T-cell (primary cell): Measurements from ENCODE around the gene CD69. TPM values are rescaled to one million over a fixed set of nuclear protein-coding genes. Genes with fewer than 3 reads are reported as not detected.

Experiments
- ATAC-seq, 4 experiments: fragments of 200-7000 bp in 3 of 4; fragments of 150-1000 bp in 1 of 4; cut with Tn5 transposase; replicated peaks in 1 of 4; 1 replicate in 3 of 4; 2 replicates in 1 of 4; pipeline ENCODE4 v1.10.0; 2021; ENCODE audit warnings: moderate library complexity in 3 of 4, mild to moderate bottlenecking in 2 of 4, moderate number of reproducible peaks in 1 of 4
- CTCF ChIA-PET, 2 donors: fragments of 300-600 bp; sonication (Branson Sonifier 250); formaldehyde crosslinking; loops; one replicate each; lab custom pipeline; 2022; ENCODE audit warnings: antibody characterized with exemption in 2 of 2; lab: Charles Lee
- POLR2A ChIA-PET, 2 donors: fragments of 300-600 bp; sonication (Branson Sonifier 250); formaldehyde crosslinking; loops; one replicate each; lab custom pipeline; 2022; ENCODE audit warnings: antibody characterized with exemption in 2 of 2; lab: Charles Lee
- DNase-seq, 35 experiments: peaks; one replicate each; pipeline versions ENCODE4 v3.0.0 to v3.0.0-alpha.2; 2013 to 2023
- H3K27ac ChIP-seq: one replicate; pipeline ENCODE4 v1.5.1; 2013; ENCODE audit warnings: low read length
- H3K27me3 ChIP-seq, 2 experiments: replicated peaks in 1 of 2; 1 replicate in 1 of 2; 2 replicates in 1 of 2; pipeline versions ENCODE4 v1.6.1 to v1.7.0; 2013; ENCODE audit warnings: low read length in 1 of 2, mixed read lengths in 1 of 2; ENCODE audit not compliant: control insufficient read depth in 2 of 2, insufficient read depth in 2 of 2; ENCODE audit errors: extremely low read depth in 1 of 2
- H3K36me3 ChIP-seq, 2 donors: 1 replicate in 1 of 2; 2 replicates in 1 of 2; pipeline versions ENCODE4 v1.6.1 to v1.7.0; 2013; ENCODE audit warnings: low read length in 1 of 2; ENCODE audit not compliant: control insufficient read depth in 2 of 2, insufficient read depth in 1 of 2; ENCODE audit errors: extremely low read depth in 1 of 2
- H3K4me1 ChIP-seq, 2 experiments: 1 replicate in 1 of 2; 2 replicates in 1 of 2; pipeline versions ENCODE4 v1.6.1 to v1.7.0; 2013; ENCODE audit warnings: low read length in 2 of 2, mixed read lengths in 1 of 2; ENCODE audit not compliant: insufficient read depth in 2 of 2, control insufficient read depth in 1 of 2; ENCODE audit errors: extremely low read depth in 1 of 2
- H3K4me3 ChIP-seq, 2 donors: 1 replicate in 1 of 2; 2 replicates in 1 of 2; pipeline versions ENCODE4 v1.5.1 to v1.7.0; 2013; ENCODE audit warnings: mild to moderate bottlenecking in 2 of 2, low read length in 1 of 2, moderate library complexity in 1 of 2; ENCODE audit not compliant: control insufficient read depth in 1 of 2; ENCODE audit errors: extremely low read depth in 1 of 2
- H3K9me3 ChIP-seq: 2 replicates; pipeline ENCODE4 v1.7.0; 2013
- H3K27ac Mint-ChIP-seq, 2 donors: one replicate each; pipeline ENCODE4 v1.8.0; 2020 to 2021; ENCODE audit warnings: mild to moderate bottlenecking in 2 of 2, mixed read lengths in 2 of 2
- H3K27me3 Mint-ChIP-seq, 2 donors: one replicate each; pipeline ENCODE4 v1.8.0; 2021 to 2022; ENCODE audit warnings: mixed read lengths in 2 of 2
- H3K36me3 Mint-ChIP-seq: one replicate; pipeline ENCODE4 v1.8.0; 2021; ENCODE audit warnings: mixed read lengths
- H3K4me1 Mint-ChIP-seq, 3 donors: one replicate each; pipeline ENCODE4 v1.8.0; 2020 to 2022; ENCODE audit warnings: mixed read lengths in 3 of 3, mild to moderate bottlenecking in 1 of 3
- H3K4me3 Mint-ChIP-seq, 3 donors: one replicate each; pipeline ENCODE4 v1.8.0; 2020 to 2022; ENCODE audit warnings: mild to moderate bottlenecking in 3 of 3, mixed read lengths in 3 of 3, moderate library complexity in 3 of 3
- H3K9me3 Mint-ChIP-seq, 3 donors: one replicate each; pipeline ENCODE4 v1.8.0; 2020 to 2022; ENCODE audit warnings: mixed read lengths in 3 of 3
- WGBS: methylation state at CpG from one replicate; pipeline ENCODE4 v1.1.5; 2013; ENCODE audit warnings: missing lambda C conversion rate; ENCODE audit not compliant: insufficient coverage; 5-methylcytosine and 5-hydroxymethylcytosine counted together
- total RNA-seq, 35 experiments: library from RNA in 6 of 35; stranded (reverse) in 6 of 35; fragments of 120-200 nt in 1 of 35; gene quantifications; one replicate each; pipeline versions ENCODE4 v1.2.1 to v1.2.4 and lab custom pipeline; 2013 to 2026

CD69 gene
- total RNA-seq, 5 donors from 2014 or later (not counting 1 experiment from before 2014, with no cell fraction given) = 36.7 to 746 (median 39.4) TPM

GRCh38 chr12:9784816-9785215, 24.1 kb upstream of the CD69 start:
- no peaks in the 10 kb centered on the region for H3K27me3 ChIP-seq
- DNase-seq (no peak), ATAC-seq (no peak)
- 100% methylated on average over 1 of the region's 3 CpGs for WGBS
- CTCF ChIA-PET = interaction anchor here in 1 of 2 donors (0.5 to 0.9 kb wide), 4 partner anchors 9 to 35 kb away, joined by 3 to 4 read pairs (median 3); no protein-coding TSS in a partner anchor
- peaks cover 5 to 13% of the 10 kb centered on the region in 2 experiments for H3K4me1 ChIP-seq
- H3K9me3 ChIP-seq = no peaks in the 10 kb centered on the region
- Mint-ChIP-seq H3K9me3 (no peaks in the 10 kb centered on the region), H3K27me3 (no peaks in the 10 kb centered on the region), H3K27ac (no peak overlapping the region), H3K4me1 (peaks cover 43 to 54% (median 51%) of the 10 kb centered on the region in 3 donors), H3K36me3 (no peaks in the 10 kb centered on the region), H3K4me3 (no peak overlapping the region)
- POLR2A ChIA-PET = interaction anchor here (0.5 to 1.1 kb wide), 4 partner anchors 11 to 32 kb away, joined by 4 to 5 read pairs (median 5); partner anchors contain the start of gene CD69 (in 1 of the 2)
- H3K36me3 ChIP-seq = no peaks in the 10 kb centered on the region
- no peak overlapping the region for H3K27ac ChIP-seq
- no peak overlapping the region for H3K4me3 ChIP-seq

GRCh38 chr12:9784326-9784725, 23.6 kb upstream of the CD69 start:
- ChIA-PET CTCF (interaction anchor here in 1 of 2 donors (0.6 to 0.9 kb wide), 2 partner anchors 8 to 30 kb away, joined by 3 to 4 read pairs; no protein-coding TSS in a partner anchor), POLR2A (interaction anchor here (0.5 to 1.1 kb wide), 4 partner anchors 11 to 32 kb away, joined by 4 to 5 read pairs (median 5); partner anchors contain the start of gene CD69 (in 1 of the 2))
- no peaks in the 10 kb centered on the region for H3K36me3 Mint-ChIP-seq
- no peak overlapping the region for H3K4me3 ChIP-seq
- H3K27ac ChIP-seq = no peak overlapping the region
- H3K4me1 ChIP-seq = peaks cover 5 to 13% of the 10 kb centered on the region in 2 experiments
- peaks cover 48 to 57% (median 55%) of the 10 kb centered on the region in 3 donors for H3K4me1 Mint-ChIP-seq
- H3K27me3 ChIP-seq = no peaks in the 10 kb centered on the region
- no CpG with 5 or more reads among the region's 2 CpGs for WGBS
- no peaks in the 10 kb centered on the region for H3K27me3 Mint-ChIP-seq
- no peaks in the 10 kb centered on the region for H3K9me3 Mint-ChIP-seq
- ATAC-seq (no peak), DNase-seq (no peak)
- no peak overlapping the region for H3K4me3 Mint-ChIP-seq
- H3K27ac Mint-ChIP-seq = no peak overlapping the region
- H3K9me3 ChIP-seq = no peaks in the 10 kb centered on the region
- H3K36me3 ChIP-seq = no peaks in the 10 kb centered on the region

GRCh38 chr12:9782547-9783382, 22.1 kb upstream of the CD69 start:
- Histone ChIP-seq H3K36me3 (no peaks in the 10 kb centered on the region), H3K27ac (no peak overlapping the region), H3K27me3 (no peaks in the 10 kb centered on the region), H3K4me1 (peaks cover 5 to 12% of the 10 kb centered on the region in 2 experiments), H3K4me3 (no peak overlapping the region), H3K9me3 (no peaks in the 10 kb centered on the region)
- no peak for DNase-seq
- H3K27me3 Mint-ChIP-seq = no peaks in the 10 kb centered on the region
- no peak for ATAC-seq
- 100% methylated on average over 1 of the region's 7 CpGs for WGBS
- H3K4me3 Mint-ChIP-seq = no peak overlapping the region
- CTCF ChIA-PET = interaction anchor here (0.7 to 2.4 kb wide), 4 partner anchors 15 to 370 kb away, joined by 3 to 15 read pairs (median 4); no protein-coding TSS in a partner anchor
- H3K4me1 Mint-ChIP-seq = peaks cover 48 to 60% (median 59%) of the 10 kb centered on the region in 3 donors
- H3K36me3 Mint-ChIP-seq = no peaks in the 10 kb centered on the region
- H3K27ac Mint-ChIP-seq = no peak overlapping the region
- POLR2A ChIA-PET = interaction anchor here in 1 of 2 donors (1.5 kb wide), 1 partner anchor 13 kb away, joined by 10 read pairs; no protein-coding TSS in a partner anchor
- H3K9me3 Mint-ChIP-seq = no peaks in the 10 kb centered on the region

GRCh38 chr12:9781360-9781759, 20.7 kb upstream of the CD69 start:
- H3K36me3 ChIP-seq = no peaks in the 10 kb centered on the region
- Mint-ChIP-seq H3K9me3 (no peaks in the 10 kb centered on the region), H3K27ac (peak overlapping the region; percentile 55 to 59), H3K4me3 (peak overlapping the region in 1 of 3 donors; percentile 15), H3K36me3 (no peaks in the 10 kb centered on the region), H3K27me3 (no peaks in the 10 kb centered on the region), H3K4me1 (peaks cover 48 to 62% (median 62%) of the 10 kb centered on the region in 3 donors)
- peaks cover 10 to 14% of the 10 kb centered on the region in 2 experiments for H3K4me1 ChIP-seq
- POLR2A ChIA-PET = interaction anchor here (0.6 to 1.5 kb wide), 9 partner anchors 9 to 832 kb away, joined by 3 to 10 read pairs (median 5); partner anchors contain the start of gene M6PR (in 1 of the 2)
- no peak overlapping the region for H3K27ac ChIP-seq
- peak in 1 of 4 experiments; percentile 59 for ATAC-seq
- no peak overlapping the region for H3K4me3 ChIP-seq
- no peak for DNase-seq
- CTCF ChIA-PET = interaction anchor here (0.6 to 2.4 kb wide), 11 partner anchors 8 to 1385 kb away, joined by 3 to 15 read pairs (median 4); partner anchors contain the start of gene CD69 (in 1 of the 2)
- H3K27me3 ChIP-seq = no peaks in the 10 kb centered on the region
- H3K9me3 ChIP-seq = no peaks in the 10 kb centered on the region
- 17% methylated on average over 1 of the region's 2 CpGs for WGBS

GRCh38 chr12:9779209-9779608, 18.5 kb upstream of the CD69 start:
- H3K4me3 Mint-ChIP-seq = no peak overlapping the region
- H3K36me3 ChIP-seq = no peaks in the 10 kb centered on the region
- H3K9me3 Mint-ChIP-seq = no peaks in the 10 kb centered on the region
- H3K4me1 Mint-ChIP-seq = peaks cover 70 to 75% (median 73%) of the 10 kb centered on the region in 3 donors
- no peak for ATAC-seq
- peaks cover 26 to 33% of the 10 kb centered on the region in 2 experiments for H3K4me1 ChIP-seq
- H3K27me3 Mint-ChIP-seq = no peaks in the 10 kb centered on the region
- no peak overlapping the region for H3K4me3 ChIP-seq
- WGBS = no CpG with 5 or more reads among the region's 4 CpGs
- peak overlapping the region in 1 of 2 donors; percentile 17 for H3K27ac Mint-ChIP-seq
- CTCF ChIA-PET = interaction anchor here in 1 of 2 donors (0.6 to 0.9 kb wide), 2 partner anchors 24 to 128 kb away, joined by 3 read pairs; no protein-coding TSS in a partner anchor
- H3K27ac ChIP-seq = no peak overlapping the region
- no peak for DNase-seq
- no peaks in the 10 kb centered on the region for H3K9me3 ChIP-seq
- POLR2A ChIA-PET = interaction anchor here in 1 of 2 donors (0.6 kb wide), 2 partner anchors 96 to 435 kb away, joined by 3 to 5 read pairs; no protein-coding TSS in a partner anchor
- H3K36me3 Mint-ChIP-seq = no peaks in the 10 kb centered on the region
- H3K27me3 ChIP-seq = no peaks in the 10 kb centered on the region

- Histone ChIP-seq H3K4me1 (peaks cover 29 to 48% of the 10 kb centered on the region in 2 experiments), H3K9me3 (no peaks in the 10 kb centered on the region), H3K27ac (no peak overlapping the region), H3K36me3 (no peaks in the 10 kb centered on the region), H3K4me3 (no peak overlapping the region), H3K27me3 (no peaks in the 10 kb centered on the region)
- ATAC-seq (peak in 1 of 4 experiments; percentile 69), DNase-seq (peak in 1 of 35 experiments; percentile 14)
- Mint-ChIP-seq H3K27ac (peak overlapping the region in 1 of 2 donors; percentile 44), H3K36me3 (no peaks in the 10 kb centered on the region), H3K4me1 (peaks cover 85 to 95% (median 90%) of the 10 kb centered on the region in 3 donors), H3K27me3 (no peaks in the 10 kb centered on the region), H3K4me3 (no peak overlapping the region), H3K9me3 (no peaks in the 10 kb centered on the region)
- ChIA-PET CTCF (interaction anchor here (0.6 to 1.7 kb wide), 8 partner anchors 9 to 163 kb away, joined by 3 to 8 read pairs (median 4); no protein-coding TSS in a partner anchor), POLR2A (interaction anchor here (0.5 to 1.2 kb wide), 5 partner anchors 14 to 157 kb away, joined by 3 to 32 read pairs (median 4); partner anchors contain the start of gene CD69 (in 1 of the 2))
- no CpG with 5 or more reads among the region's 3 CpGs for WGBS
These were observed 16.1 kb upstream of the CD69 start for GRCh38 chr12:9776781-9777180.
